K562 (cell line): ENCODE results near the gene ZNF865. TPM values are rescaled to one million over a fixed set of nuclear protein-coding genes. Genes with fewer than 3 reads are reported as not detected.

Source experiments
- ARID2 ChIP-seq: fragments of 450-650 bp; IDR thresholded peaks from 2 replicates; pipeline ENCODE4 v1.6.1; 2017; ENCODE audit warnings: antibody characterized with exemption, mild to moderate bottlenecking
- DPF2 ChIP-seq: fragments of 450-650 bp; IDR thresholded peaks from 2 replicates; pipeline ENCODE4 v1.6.1; 2016
- ELF4 ChIP-seq: fragments of 450-650 bp; formaldehyde crosslinking; IDR thresholded peaks from 2 replicates; pipeline ENCODE4 v1.4.0; 2022; ENCODE audit warnings: missing genetic modification characterization
- FOXJ3 ChIP-seq: sonication (generic); formaldehyde crosslinking; IDR thresholded peaks from 2 replicates; pipeline ENCODE4 v1.4.0; 2020; ENCODE audit warnings: mild to moderate bottlenecking, missing genetic modification reagents
- NFIC ChIP-seq: fragments of 450-650 bp; IDR thresholded peaks from 2 replicates; pipeline ENCODE4 v1.6.1; 2017; ENCODE audit warnings: mild to moderate bottlenecking, inconsistent platforms
- RBM34 ChIP-seq: fragments of 200-400 bp; formaldehyde crosslinking; IDR thresholded peaks from 2 replicates; pipeline ENCODE4 v1.6.1; 2018; ENCODE audit warnings: low read length, borderline replicate concordance; ENCODE audit not compliant: insufficient read depth
- SETDB1 ChIP-seq: IDR thresholded peaks from one replicate; pipeline ENCODE4 v1.6.1; 2012; ENCODE audit warnings: low read length, control low read depth, inconsistent platforms
- SRSF1 ChIP-seq: fragments of 200-400 bp; formaldehyde crosslinking; IDR thresholded peaks from 2 replicates; pipeline ENCODE4 v1.6.1; 2017; ENCODE audit warnings: mild to moderate bottlenecking, low read depth, low read length, moderate library complexity
- TSC22D4 ChIP-seq: fragments of 450-650 bp; IDR thresholded peaks from 2 replicates; pipeline ENCODE4 v1.6.1; 2016; ENCODE audit warnings: missing genetic modification characterization, missing biosample characterization, control low read depth
- YBX1 ChIP-seq: fragments of 450-650 bp; IDR thresholded peaks from 2 replicates; pipeline ENCODE4 v1.7.1; 2016; ENCODE audit warnings: mild to moderate bottlenecking
- ZNF232 ChIP-seq: sonication (generic); formaldehyde crosslinking; IDR thresholded peaks from 2 replicates; pipeline ENCODE4 v1.8.0; 2022; ENCODE audit warnings: mild to moderate bottlenecking, missing genetic modification reagents
- ZNF324 ChIP-seq: fragments of 250-450 bp; sonication (Bioruptor Pico); IDR thresholded peaks from 2 replicates; pipeline ENCODE4 v1.4.0; 2020; ENCODE audit warnings: mild to moderate bottlenecking
- ZNF384 ChIP-seq: IDR thresholded peaks from 2 replicates; pipeline ENCODE4 v1.6.1; 2012; ENCODE audit warnings: low read depth, low read length, improper control_type of control experiment
- ZNF408 ChIP-seq: fragments of 250-450 bp; sonication (Bioruptor Pico); IDR thresholded peaks from 2 replicates; pipeline ENCODE4 v1.4.0; 2020; ENCODE audit warnings: low read depth, mild to moderate bottlenecking, moderate library complexity
- ZSCAN29 ChIP-seq: fragments of 450-650 bp; IDR thresholded peaks from 2 replicates; pipeline ENCODE4 v1.6.1; 2017
- ZSCAN32 ChIP-seq: fragments of 450-650 bp; formaldehyde crosslinking; IDR thresholded peaks from 2 replicates; pipeline ENCODE4 v1.4.0; 2020; ENCODE audit warnings: mild to moderate bottlenecking, moderate library complexity
- polyA plus RNA-seq, 8 experiments: library from polyadenylated mRNA; depleted of rRNA in 4 of 8; stranded (reverse) in 5 of 8; unstranded in 3 of 8; fragments of >200 nt; fragmentation: Nextera tagmentation in 2 of 8; fragmentation: Illumina TruSeq in 1 of 8; extraction: Ambion mirVana in 2 of 8; extraction: Trizol in 1 of 8; gene quantifications; 2 replicates each; pipeline versions ENCODE4 v1.2.1 to v1.2.3, GENCODE V29; 2011 to 2014; ENCODE audit warnings: inconsistent platforms in 1 of 8, missing spikeins in 1 of 8
- total RNA-seq, 7 experiments: library from RNA; depleted of rRNA in 6 of 7; stranded (reverse); fragments of >200 nt in 6 of 7; fragmentation: Illumina TruSeq in 2 of 7; extraction: Trizol in 2 of 7; gene quantifications; 2 replicates each; pipeline versions ENCODE4 v1.2.1 to v1.2.3, GENCODE V29; 2011 to 2021; ENCODE audit warnings: low replicate concordance in 1 of 7
- TF ChIP-seq, protein P1 (sequence below), 2 experiments: fragments of 200-800 bp in 1 of 2; sonication (Bioruptor generic) in 1 of 2; sonication (generic) in 1 of 2; formaldehyde crosslinking in 1 of 2; IDR thresholded peaks in 1 of 2; conservative IDR thresholded peaks in 1 of 2; 2 replicates each; pipeline versions ENCODE4 v1.5.0 to v1.6.1; 2016 to 2020; ENCODE audit warnings: missing compliant biosample characterization in 1 of 2, missing genetic modification characterization in 1 of 2, missing genetic modification reagents in 1 of 2
- TF ChIP-seq, protein P2 (sequence below), 2 experiments: IDR thresholded peaks in 1 of 2; conservative IDR thresholded peaks in 1 of 2; 2 replicates each; pipeline ENCODE4 v1.6.1; 2016; ENCODE audit warnings: low read depth in 2 of 2, mild to moderate bottlenecking in 1 of 2, missing compliant biosample characterization in 1 of 2, missing genetic modification characterization in 1 of 2, moderate library complexity in 1 of 2
- TF ChIP-seq, protein P3 (sequence below): fragments of 250-450 bp; sonication (Bioruptor Pico); IDR thresholded peaks from 2 replicates; pipeline ENCODE4 v1.9.0; 2021; ENCODE audit warnings: mild to moderate bottlenecking
- TF ChIP-seq, protein P4 (sequence below), 3 experiments: fragments of 200-800 bp in 1 of 3; fragments of 250-450 bp in 1 of 3; fragments of 450-650 bp in 1 of 3; sonication (Bioruptor Pico) in 1 of 3; sonication (Bioruptor generic) in 1 of 3; formaldehyde crosslinking in 1 of 3; IDR thresholded peaks; 2 replicates each; pipeline versions ENCODE4 v1.6.1 to v1.8.0; 2016 to 2022; ENCODE audit warnings: mild to moderate bottlenecking in 2 of 3, missing genetic modification characterization in 2 of 3, missing compliant biosample characterization in 1 of 3, moderate library complexity in 1 of 3

Gene ZNF865
- total and polyA plus RNA-seq, 9 of the 15 experiments (the other 6 are each of a cell fraction or from before 2014, with no cell fraction given): 0.40 to 18.8 (median 1.6) TPM; not detected in 2

DNA sequence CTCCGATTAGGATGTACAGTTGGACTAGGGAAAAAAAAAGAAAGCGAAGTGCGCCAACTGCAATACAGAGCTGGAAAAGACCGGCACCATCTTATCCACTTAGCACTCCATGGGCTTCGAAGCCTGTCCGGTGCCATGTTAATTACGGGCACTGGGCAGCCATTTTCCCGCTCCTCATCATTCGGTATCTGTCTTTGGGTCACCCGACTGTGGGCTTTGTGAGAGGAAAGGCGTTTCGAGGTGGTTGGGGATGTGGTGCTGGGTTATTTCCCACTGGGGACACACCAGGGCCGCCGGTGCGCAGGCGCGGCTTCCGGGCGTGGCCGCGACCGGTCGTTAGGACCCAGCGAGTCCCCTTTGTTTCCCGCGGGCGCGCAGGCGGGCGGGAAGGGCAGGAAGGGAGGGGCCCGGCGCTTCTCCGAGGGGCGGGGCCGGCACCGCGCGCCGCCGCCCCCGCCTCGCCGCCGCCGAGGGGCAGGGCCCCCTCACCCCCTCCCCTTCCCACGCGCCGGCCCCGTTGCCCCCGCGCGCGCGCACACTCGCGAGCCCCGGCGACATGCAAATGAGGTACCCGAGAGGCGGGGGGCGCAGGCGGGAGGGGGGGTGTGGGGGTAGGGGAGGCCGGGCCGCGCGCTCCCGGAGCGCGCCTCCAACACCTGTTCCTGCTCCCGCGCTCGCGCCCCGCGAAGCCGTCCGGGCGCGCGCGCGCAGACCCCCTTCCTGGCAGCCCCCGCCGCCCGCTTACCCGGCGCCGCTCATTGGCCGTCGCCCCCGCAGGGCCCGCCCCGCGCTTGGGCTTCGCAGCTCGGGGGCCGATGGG is 5.4 kb upstream of the ZNF865 start, which contains the start of gene ZNF524 (continued):
- TF ChIP-seq SRSF1 (no peak), ZSCAN32 (CRISPR knock-in tag) (no peak), ZNF384 (0 out of 2 replicates have a peak, but pooled peaks have one; percentile 15), DPF2 (0 out of 2 replicates have a peak, but pooled peaks have one; percentile 16), YBX1 (no peak), ZNF324 (CRISPR knock-in tag) (no peak), NFIC (no peak), RBM34 (no peak), ELF4 (no peak), SETDB1 (no peak), TSC22D4 (no peak), ARID2 (no peak), FOXJ3 (CRISPR knock-in tag) (no peak), ZSCAN29 (no peak), ZNF232 (CRISPR knock-in tag) (no peak), ZNF408 (CRISPR knock-in tag) (no peak)
- TF ChIP-seq, protein P1, sequence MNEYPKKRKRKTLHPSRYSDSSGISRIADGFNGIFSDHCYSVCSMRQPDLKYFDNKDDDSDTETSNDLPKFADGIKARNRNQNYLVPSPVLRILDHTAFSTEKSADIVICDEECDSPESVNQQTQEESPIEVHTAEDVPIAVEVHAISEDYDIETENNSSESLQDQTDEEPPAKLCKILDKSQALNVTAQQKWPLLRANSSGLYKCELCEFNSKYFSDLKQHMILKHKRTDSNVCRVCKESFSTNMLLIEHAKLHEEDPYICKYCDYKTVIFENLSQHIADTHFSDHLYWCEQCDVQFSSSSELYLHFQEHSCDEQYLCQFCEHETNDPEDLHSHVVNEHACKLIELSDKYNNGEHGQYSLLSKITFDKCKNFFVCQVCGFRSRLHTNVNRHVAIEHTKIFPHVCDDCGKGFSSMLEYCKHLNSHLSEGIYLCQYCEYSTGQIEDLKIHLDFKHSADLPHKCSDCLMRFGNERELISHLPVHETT (CRISPR knock-in tag; conservative IDR thresholded peaks at IDR 0.05 in 1 of 2, IDR thresholded peaks at IDR 0.05 in 1 of 2): peak in 1 of 2 experiments; percentile 83; a peak in 2 of 4 replicates
- TF ChIP-seq, protein P2, sequence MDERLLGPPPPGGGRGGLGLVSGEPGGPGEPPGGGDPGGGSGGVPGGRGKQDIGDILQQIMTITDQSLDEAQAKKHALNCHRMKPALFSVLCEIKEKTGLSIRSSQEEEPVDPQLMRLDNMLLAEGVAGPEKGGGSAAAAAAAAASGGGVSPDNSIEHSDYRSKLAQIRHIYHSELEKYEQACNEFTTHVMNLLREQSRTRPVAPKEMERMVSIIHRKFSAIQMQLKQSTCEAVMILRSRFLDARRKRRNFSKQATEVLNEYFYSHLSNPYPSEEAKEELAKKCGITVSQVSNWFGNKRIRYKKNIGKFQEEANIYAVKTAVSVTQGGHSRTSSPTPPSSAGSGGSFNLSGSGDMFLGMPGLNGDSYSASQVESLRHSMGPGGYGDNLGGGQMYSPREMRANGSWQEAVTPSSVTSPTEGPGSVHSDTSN (CRISPR knock-in tag; IDR thresholded peaks at IDR 0.05; ENCODE audit: low read depth): no peak
- TF ChIP-seq, protein P2 (tag; conservative IDR thresholded peaks at IDR 0.05; ENCODE audit: low read depth): no peak
- TF ChIP-seq, protein P3, sequence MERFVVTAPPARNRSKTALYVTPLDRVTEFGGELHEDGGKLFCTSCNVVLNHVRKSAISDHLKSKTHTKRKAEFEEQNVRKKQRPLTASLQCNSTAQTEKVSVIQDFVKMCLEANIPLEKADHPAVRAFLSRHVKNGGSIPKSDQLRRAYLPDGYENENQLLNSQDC (CRISPR knock-in tag): no peak
- TF ChIP-seq, protein P4, sequence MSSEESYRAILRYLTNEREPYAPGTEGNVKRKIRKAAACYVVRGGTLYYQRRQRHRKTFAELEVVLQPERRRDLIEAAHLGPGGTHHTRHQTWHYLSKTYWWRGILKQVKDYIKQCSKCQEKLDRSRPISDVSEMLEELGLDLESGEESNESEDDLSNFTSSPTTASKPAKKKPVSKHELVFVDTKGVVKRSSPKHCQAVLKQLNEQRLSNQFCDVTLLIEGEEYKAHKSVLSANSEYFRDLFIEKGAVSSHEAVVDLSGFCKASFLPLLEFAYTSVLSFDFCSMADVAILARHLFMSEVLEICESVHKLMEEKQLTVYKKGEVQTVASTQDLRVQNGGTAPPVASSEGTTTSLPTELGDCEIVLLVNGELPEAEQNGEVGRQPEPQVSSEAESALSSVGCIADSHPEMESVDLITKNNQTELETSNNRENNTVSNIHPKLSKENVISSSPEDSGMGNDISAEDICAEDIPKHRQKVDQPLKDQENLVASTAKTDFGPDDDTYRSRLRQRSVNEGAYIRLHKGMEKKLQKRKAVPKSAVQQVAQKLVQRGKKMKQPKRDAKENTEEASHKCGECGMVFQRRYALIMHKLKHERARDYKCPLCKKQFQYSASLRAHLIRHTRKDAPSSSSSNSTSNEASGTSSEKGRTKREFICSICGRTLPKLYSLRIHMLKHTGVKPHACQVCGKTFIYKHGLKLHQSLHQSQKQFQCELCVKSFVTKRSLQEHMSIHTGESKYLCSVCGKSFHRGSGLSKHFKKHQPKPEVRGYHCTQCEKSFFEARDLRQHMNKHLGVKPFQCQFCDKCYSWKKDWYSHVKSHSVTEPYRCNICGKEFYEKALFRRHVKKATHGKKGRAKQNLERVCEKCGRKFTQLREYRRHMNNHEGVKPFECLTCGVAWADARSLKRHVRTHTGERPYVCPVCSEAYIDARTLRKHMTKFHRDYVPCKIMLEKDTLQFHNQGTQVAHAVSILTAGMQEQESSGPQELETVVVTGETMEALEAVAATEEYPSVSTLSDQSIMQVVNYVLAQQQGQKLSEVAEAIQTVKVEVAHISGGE (CRISPR knock-in tag; IDR thresholded peaks at IDR 0.05): peak in 1 of 3 experiments; percentile 86; a peak in 2 of 6 replicates
